ENCODE measurements around the gene ADISSP. TPM values are rescaled to one million over a fixed set of nuclear protein-coding genes. Genes with fewer than 3 reads are reported as not detected.

Gene ADISSP
- total and polyA plus RNA-seq, 2 of the 13 experiments (the other 11 are each of a cell fraction or from before 2014, with no cell fraction given), result 38.3 to 90.6 TPM

GRCh38 chr20:3795511-3796468 is 28.2 kb upstream of the ADISSP start, which contains the start of gene CDC25B (continued):
- TF ChIP-seq ZNF710 (CRISPR knock-in tag; IDR thresholded peaks at IDR 0.05; ENCODE audit: borderline replicate concordance) (no peak), ZNF350 (CRISPR knock-in tag; IDR thresholded peaks at IDR 0.05; ENCODE audit: borderline replicate concordance, low read depth) (peak; percentile 86), BCLAF1 (IDR thresholded peaks at IDR 0.05) (no peak), ZBTB7A (CRISPR knock-in tag; IDR thresholded peaks at IDR 0.05) (peak; percentile 71; the same call in 1 of the 2 replicates), NFKB2 (CRISPR knock-in tag; IDR thresholded peaks at IDR 0.05; ENCODE audit: borderline replicate concordance) (peak; percentile 75; the same call in 1 of the 2 replicates), ZNF546 (CRISPR knock-in tag; conservative IDR thresholded peaks at IDR 0.05) (0 out of 2 replicates have a peak, but pooled peaks have one; percentile 64), ZNF513 (CRISPR knock-in tag; conservative IDR thresholded peaks at IDR 0.05) (0 out of 2 replicates have a peak, but pooled peaks have one; percentile 22), RNF2 (conservative IDR thresholded peaks at IDR 0.05; ENCODE audit: low read depth) (no peak), TP53 (CRISPR knock-in tag; conservative IDR thresholded peaks at IDR 0.05) (no peak), E2F2 (CRISPR knock-in tag; IDR thresholded peaks at IDR 0.05; ENCODE audit: borderline replicate concordance) (no peak), ZNF652 (CRISPR knock-in tag; IDR thresholded peaks at IDR 0.05; ENCODE audit: borderline replicate concordance, low read depth) (no peak), ATF3 (CRISPR knock-in tag; IDR thresholded peaks at IDR 0.05) (peak; percentile 17; the same call in 1 of the 2 replicates), HOXA9 (CRISPR knock-in tag; IDR thresholded peaks at IDR 0.05; ENCODE audit: borderline replicate concordance) (no peak), ARID5B (CRISPR knock-in tag; IDR thresholded peaks at IDR 0.05) (peak; percentile 43; the same call in 1 of the 2 replicates), TCF7L2 (IDR thresholded peaks at IDR 0.05; ENCODE audit: low read depth, low read length) (no peak)

Data from HepG2 (cell line).